ENCODE measurements around the gene RYR2. TPM values are rescaled to one million over a fixed set of nuclear protein-coding genes. Genes with fewer than 3 reads are reported as not detected.

Gene RYR2
- polyA plus RNA-seq, 1 experiment, result not detected

GRCh38 chr1:237170149-237170548, 128.2 kb downstream of the RYR2 start:
- ChIA-PET CTCF (no interaction called here), POLR2A (no interaction called here)
- no peak overlapping the region for H3K4me3 ChIP-seq (ENCODE audit: low read depth, low read length)
- H3K27me3 ChIP-seq (ENCODE audit: control insufficient read depth, insufficient read depth, low read length), result no peaks in the 10 kb centered on the region
- no peak for DNase-seq (ENCODE audit: low read depth)
- no peak for TF ChIP-seq CTCF (IDR thresholded peaks at IDR 0.05; ENCODE audit: insufficient read depth, low read depth, low read length)
- H3K36me3 ChIP-seq (ENCODE audit: control insufficient read depth, insufficient read depth, low read length), result no peaks in the 10 kb centered on the region

DNA sequence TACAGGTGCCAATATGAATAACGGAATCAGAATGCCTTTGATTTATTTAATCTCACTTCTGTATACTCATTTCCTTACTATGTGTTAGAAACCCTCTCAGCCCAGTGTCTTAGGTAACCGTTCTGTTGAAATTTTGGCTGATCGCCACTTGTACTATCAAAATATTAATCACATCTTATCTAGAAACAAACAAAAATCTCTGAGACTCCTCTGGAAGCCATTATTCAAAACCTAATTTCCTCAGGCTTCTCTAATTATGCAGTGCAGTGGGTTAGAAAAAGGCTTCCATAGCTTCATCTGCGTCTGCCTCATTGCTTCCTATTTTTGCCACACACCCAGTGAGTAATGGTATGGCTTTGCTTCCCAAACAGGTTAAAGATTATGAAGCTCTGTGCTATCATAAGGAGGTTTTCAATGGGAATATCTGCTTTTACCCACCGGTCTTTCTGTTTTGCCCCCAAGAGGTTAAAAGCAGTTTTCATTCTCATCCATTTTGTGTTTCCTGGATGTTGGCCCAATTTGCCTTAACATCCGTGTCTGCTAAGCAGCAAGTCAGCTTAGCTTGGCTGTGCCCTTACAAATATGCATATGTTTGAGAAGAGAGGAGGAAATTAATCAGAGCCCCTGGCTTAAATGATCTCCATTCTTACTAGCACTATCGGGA, 129.6 kb downstream of the RYR2 start:
- ChIA-PET POLR2A (no interaction called here), CTCF (no interaction called here)
- no peak overlapping the region for H3K4me3 ChIP-seq (ENCODE audit: low read depth, low read length)
- DNase-seq (ENCODE audit: low read depth), result no peak
- no peaks in the 10 kb centered on the region for H3K27me3 ChIP-seq (ENCODE audit: control insufficient read depth, insufficient read depth, low read length)
- no peak for TF ChIP-seq CTCF (IDR thresholded peaks at IDR 0.05; ENCODE audit: insufficient read depth, low read depth, low read length)
- H3K36me3 ChIP-seq (ENCODE audit: control insufficient read depth, insufficient read depth, low read length), result no peaks in the 10 kb centered on the region

DNA sequence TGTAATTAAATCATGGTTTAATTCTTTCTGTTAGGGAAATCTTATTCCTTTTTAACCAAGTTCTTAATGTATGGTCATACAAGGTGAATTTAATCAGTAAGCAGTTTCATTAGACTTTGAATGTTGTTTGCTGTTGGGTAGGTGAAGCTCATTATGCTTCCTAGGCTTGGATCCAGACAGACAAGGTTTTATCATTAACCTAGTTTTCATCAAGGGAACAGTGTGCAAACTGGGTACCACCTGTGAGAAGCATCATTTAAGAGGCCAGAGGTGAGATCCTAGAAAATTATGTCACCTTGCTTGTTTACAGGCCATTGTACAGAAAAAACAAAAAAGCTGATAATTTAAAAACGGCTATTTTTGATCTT, 130.1 kb downstream of the RYR2 start:
- no peak for TF ChIP-seq CTCF (IDR thresholded peaks at IDR 0.05; ENCODE audit: insufficient read depth, low read depth, low read length)
- POLR2A ChIA-PET, result no interaction called here

GRCh38 chr1:237179503-237179902, 137.5 kb downstream of the RYR2 start:
- no peaks in the 10 kb centered on the region for H3K36me3 ChIP-seq (ENCODE audit: control insufficient read depth, insufficient read depth, low read length)
- DNase-seq (ENCODE audit: low read depth), result no peak
- CTCF ChIA-PET, result no interaction called here
- POLR2A ChIA-PET, result no interaction called here
- no peak for TF ChIP-seq CTCF (IDR thresholded peaks at IDR 0.05; ENCODE audit: insufficient read depth, low read depth, low read length)
- H3K27me3 ChIP-seq (ENCODE audit: control insufficient read depth, insufficient read depth, low read length), result no peaks in the 10 kb centered on the region
- H3K4me3 ChIP-seq (ENCODE audit: low read depth, low read length), result no peak overlapping the region

More for the DNA sequence above, 130.1 kb downstream of the RYR2 start:
- no peaks in the 10 kb centered on the region for H3K36me3 ChIP-seq (ENCODE audit: control insufficient read depth, insufficient read depth, low read length)
- no peaks in the 10 kb centered on the region for H3K27me3 ChIP-seq (ENCODE audit: control insufficient read depth, insufficient read depth, low read length)
- DNase-seq (ENCODE audit: low read depth), result no peak
- CTCF ChIA-PET, result no interaction called here
- no peak overlapping the region for H3K4me3 ChIP-seq (ENCODE audit: low read depth, low read length)

GRCh38 chr1:237180256-237180655, 138.3 kb downstream of the RYR2 start:
- ChIA-PET POLR2A (no interaction called here), CTCF (no interaction called here)
- TF ChIP-seq CTCF (IDR thresholded peaks at IDR 0.05; ENCODE audit: insufficient read depth, low read depth, low read length), result no peak
- no peak for DNase-seq (ENCODE audit: low read depth)
- Histone ChIP-seq H3K36me3 (ENCODE audit: control insufficient read depth, insufficient read depth, low read length) (no peaks in the 10 kb centered on the region), H3K4me3 (ENCODE audit: low read depth, low read length) (no peak overlapping the region), H3K27me3 (ENCODE audit: control insufficient read depth, insufficient read depth, low read length) (no peaks in the 10 kb centered on the region)

Measured in BJ (cell line).